SK-N-SH (cell line): ENCODE data around the gene NTSR1. TPM values are rescaled to one million over a fixed set of nuclear protein-coding genes. Genes with fewer than 3 reads are reported as not detected.

ENCODE experiments used
- CTCF ChIA-PET: fragments of 300-600, 350-600 bp; formaldehyde crosslinking; extraction: SDS; loops from one replicate; lab custom pipeline; 2021; lab: Yijun Ruan, JAX
- POLR2A ChIA-PET: fragments of 350-600 bp; sonication (Branson Sonifier 250); formaldehyde crosslinking; extraction: SDS; loops from one replicate; lab custom pipeline; 2020; ENCODE audit warnings: antibody characterized with exemption, inconsistent platforms; lab: Yijun Ruan, JAX
- DNase-seq: peaks from one replicate; pipeline ENCODE4 v3.0.0; 2012
- H2AFZ ChIP-seq: fragments of 200-600 bp; sonication (generic); 2 replicates; pipeline ENCODE4 v1.8.1; 2016; ENCODE audit warnings: antibody characterized with exemption, mild to moderate bottlenecking, low read depth
- H3F3A ChIP-seq: fragments of 200-600 bp; sonication (generic); replicated peaks from 2 replicates; pipeline ENCODE3; 2016; ENCODE audit warnings: antibody characterized with exemption, mild to moderate bottlenecking; ENCODE audit not compliant: insufficient read depth
- H3K27ac ChIP-seq, 2 experiments: fragments of 200-500 bp in 1 of 2; fragments of 200-600 bp in 1 of 2; sonication (Bioruptor generic) in 1 of 2; sonication (generic), shearing (Covaris generic) in 1 of 2; 2 replicates each; pipeline versions ENCODE4 v1.5.1 to v1.6.1; 2014 to 2016; ENCODE audit warnings: low read depth in 2 of 2, inconsistent platforms in 1 of 2, low read length in 1 of 2, mild to moderate bottlenecking in 1 of 2, mixed read lengths in 1 of 2
- H3K27me3 ChIP-seq: fragments of 200-600 bp; sonication (generic), shearing (Covaris generic); 2 replicates; pipeline ENCODE4 v1.6.1; 2016; ENCODE audit warnings: mixed run types; ENCODE audit not compliant: insufficient read depth
- H3K36me3 ChIP-seq, 2 experiments: fragments of 200-500 bp in 1 of 2; fragments of 200-600 bp in 1 of 2; sonication (Bioruptor generic) in 1 of 2; sonication (generic) in 1 of 2; replicated peaks in 1 of 2; 2 replicates each; pipeline versions ENCODE3 to v1.5.1; 2014 to 2016; ENCODE audit warnings: low read length in 1 of 2, mild to moderate bottlenecking in 1 of 2; ENCODE audit not compliant: insufficient read depth in 2 of 2, control insufficient read depth in 1 of 2
- H3K4me1 ChIP-seq, 2 experiments: fragments of 200-500 bp in 1 of 2; fragments of 200-600 bp in 1 of 2; sonication (Bioruptor generic) in 1 of 2; sonication (generic), shearing (Covaris generic) in 1 of 2; 2 replicates each; pipeline versions ENCODE4 v1.5.1 to v1.6.1; 2014 to 2016; ENCODE audit warnings: low read depth in 1 of 2, low read length in 1 of 2, mixed run types in 1 of 2; ENCODE audit not compliant: insufficient read depth in 2 of 2, control insufficient read depth in 1 of 2
- H3K4me2 ChIP-seq: fragments of 200-600 bp; sonication (generic), shearing (Covaris generic); 2 replicates; pipeline ENCODE4 v1.6.1; 2017; ENCODE audit warnings: mixed run types
- H3K4me3 ChIP-seq, 2 experiments: fragments of 200-500 bp in 1 of 2; fragments of 200-600 bp in 1 of 2; sonication (Bioruptor generic) in 1 of 2; sonication (generic), shearing (Covaris generic) in 1 of 2; 2 replicates each; pipeline versions ENCODE4 v1.5.1 to v1.8.1; 2014 to 2016; ENCODE audit warnings: low read depth in 2 of 2, inconsistent platforms in 1 of 2, low read length in 1 of 2, mild to moderate bottlenecking in 1 of 2, mixed read lengths in 1 of 2, moderate library complexity in 1 of 2
- H3K79me2 ChIP-seq: fragments of 200-600 bp; sonication (generic); 2 replicates; pipeline ENCODE4 v1.8.1; 2017; ENCODE audit warnings: mild to moderate bottlenecking; ENCODE audit not compliant: insufficient read depth
- H3K9ac ChIP-seq: fragments of 200-600 bp; sonication (generic); 2 replicates; pipeline ENCODE4 v1.6.1; 2017; ENCODE audit warnings: mixed run types
- H3K9me2 ChIP-seq: fragments of 200-600 bp; sonication (generic); 2 replicates; pipeline ENCODE4 v1.6.1; 2017; ENCODE audit warnings: mixed run types
- H3K9me3 ChIP-seq: fragments of 200-600 bp; sonication (generic); 2 replicates; pipeline ENCODE4 v1.6.1; 2017; ENCODE audit warnings: mixed run types, mild to moderate bottlenecking, moderate library complexity
- H4K20me1 ChIP-seq: fragments of 200-600 bp; sonication (generic); 2 replicates; pipeline ENCODE4 v1.6.1; 2017; ENCODE audit warnings: mild to moderate bottlenecking, mixed run types; ENCODE audit not compliant: insufficient read depth
- EZH2phosphoT487 ChIP-seq: fragments of 200-600 bp; sonication (generic); IDR thresholded peaks from 2 replicates; pipeline ENCODE4 v1.6.1; 2017; ENCODE audit warnings: low read depth, mixed run types, mild to moderate bottlenecking, antibody characterized with exemption, moderate library complexity, borderline replicate concordance
- FOSL2 ChIP-seq: IDR thresholded peaks from 2 replicates; pipeline ENCODE4 v1.4.0; 2012; ENCODE audit warnings: low read depth, mild to moderate bottlenecking, moderate library complexity, borderline replicate concordance
- GABPA ChIP-seq: IDR thresholded peaks from 2 replicates; pipeline ENCODE4 v1.4.0; 2012; ENCODE audit warnings: low read depth, mild to moderate bottlenecking
- GATA2 ChIP-seq: sonication (generic); formaldehyde crosslinking; IDR thresholded peaks from 2 replicates; pipeline ENCODE4 v1.5.0; 2020; ENCODE audit warnings: mild to moderate bottlenecking, missing genetic modification reagents
- NRF1 ChIP-seq: IDR thresholded peaks from 2 replicates; pipeline ENCODE4 v1.6.1; 2012; ENCODE audit warnings: low read depth, mild to moderate bottlenecking, low read length
- PBX3 ChIP-seq: IDR thresholded peaks from 2 replicates; pipeline ENCODE4; 2012
- POLR2AphosphoS5 ChIP-seq: IDR thresholded peaks from 2 replicates; pipeline ENCODE4 v1.6.1; 2012; ENCODE audit warnings: low read depth, low read length
- RFX5 ChIP-seq: IDR thresholded peaks from 2 replicates; pipeline ENCODE4 v1.6.1; 2012; ENCODE audit warnings: mild to moderate bottlenecking, improper control_type of control experiment, low read length
- TCF12 ChIP-seq: IDR thresholded peaks from 2 replicates; pipeline ENCODE4 v1.4.0; 2012
- USF1 ChIP-seq: IDR thresholded peaks from 2 replicates; pipeline ENCODE4 v1.4.0; 2012; ENCODE audit warnings: low read depth, borderline replicate concordance
- YY1 ChIP-seq: IDR thresholded peaks from 2 replicates; pipeline ENCODE4 v1.4.0; 2012; ENCODE audit warnings: low read depth, mild to moderate bottlenecking
- WGBS: methylation state at CpG from one replicate; pipeline ENCODE4 v1.1.6; 2017; ENCODE audit warnings: low lambda C conversion rate; 5-methylcytosine and 5-hydroxymethylcytosine counted together
- polyA plus RNA-seq, 3 experiments: library from polyadenylated mRNA; depleted of rRNA; stranded (reverse); fragments of >200 nt; gene quantifications; 2 replicates each; pipeline ENCODE4 v1.2.3, GENCODE V29; 2012
- TF ChIP-seq, protein P1 (sequence below): fragments of 150-350 bp; IDR thresholded peaks from 2 replicates; pipeline ENCODE4 v1.6.1; 2017; ENCODE audit warnings: antibody characterized with exemption, low read length, low read depth, borderline replicate concordance

The NTSR1 gene
- polyA plus RNA-seq, 1 of the 3 experiments (the other 2 are of a cell fraction) = 8.2 TPM

GRCh38 chr20:62766716-62767115, 58.1 kb downstream of the NTSR1 start:
- Histone ChIP-seq H2AFZ (no peak overlapping the region), H3K27ac (no peak overlapping the region), H3K27me3 (no peaks in the 10 kb centered on the region), H3K9me2 (no peaks in the 10 kb centered on the region), H3F3A (no peaks in the 10 kb centered on the region), H3K4me1 (peaks cover 0 to 21% of the 10 kb centered on the region in 2 experiments; a peak in 2 of 4 replicates), H3K9ac (no peak overlapping the region), H3K36me3 (no peaks in the 10 kb centered on the region), H3K79me2 (no peaks in the 10 kb centered on the region), H3K9me3 (no peaks in the 10 kb centered on the region), H4K20me1 (no peaks in the 10 kb centered on the region), H3K4me2 (no peak overlapping the region), H3K4me3 (no peak overlapping the region)
- ChIA-PET CTCF (interaction anchor here (0.6 kb wide), 1 partner anchor 26 kb away, joined by 5 read pairs; no protein-coding TSS in a partner anchor), POLR2A (no interaction called here)
- no peak for TF ChIP-seq FOSL2
- TF ChIP-seq YY1 = no peak
- TF ChIP-seq EZH2phosphoT487 = no peak
- TF ChIP-seq POLR2AphosphoS5 = no peak
- no peak for TF ChIP-seq GABPA
- TF ChIP-seq GATA2 = no peak
- no peak for TF ChIP-seq PBX3
- no peak for TF ChIP-seq USF1
- no peak for TF ChIP-seq RFX5
- DNase-seq = no peak
- 72% methylated on average over 16 of the region's 16 CpGs for WGBS

DNA sequence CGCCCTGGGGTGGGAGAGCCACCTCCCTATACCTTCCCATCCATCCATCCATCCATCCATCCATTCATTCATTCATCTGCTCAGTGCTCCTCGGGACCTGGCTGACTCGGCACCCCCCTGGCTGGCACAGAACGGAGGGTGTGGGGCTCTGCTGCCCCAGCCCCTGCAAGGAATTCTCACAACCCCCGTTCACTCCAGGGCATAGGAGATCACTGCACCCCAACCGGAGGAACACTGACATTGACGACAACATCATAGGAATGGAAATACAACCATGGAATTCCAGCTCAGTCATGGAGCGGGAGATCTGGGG, 59.6 kb downstream of the NTSR1 start:
- 0 out of 2 replicates have a peak overlapping the region, but pooled peaks have one; percentile 19 for H3K4me2 ChIP-seq
- no peak for DNase-seq
- no peaks in the 10 kb centered on the region for H4K20me1 ChIP-seq
- ChIA-PET CTCF (interaction anchor here (0.6 to 1.2 kb wide), 3 partner anchors 23 to 753 kb away, joined by 3 to 7 read pairs (median 3); no protein-coding TSS in a partner anchor), POLR2A (interaction anchor here (0.6 kb wide), 1 partner anchor 381 kb away, joined by 3 read pairs; the partner anchor contains the start of gene RPS21)
- H3F3A ChIP-seq = no peaks in the 10 kb centered on the region
- no peaks in the 10 kb centered on the region for H3K36me3 ChIP-seq
- TF ChIP-seq GATA2 (no peak), FOSL2 (no peak), PBX3 (no peak), YY1 (no peak), NRF1 (no peak), TCF12 (no peak)
- TF ChIP-seq, protein P1, sequence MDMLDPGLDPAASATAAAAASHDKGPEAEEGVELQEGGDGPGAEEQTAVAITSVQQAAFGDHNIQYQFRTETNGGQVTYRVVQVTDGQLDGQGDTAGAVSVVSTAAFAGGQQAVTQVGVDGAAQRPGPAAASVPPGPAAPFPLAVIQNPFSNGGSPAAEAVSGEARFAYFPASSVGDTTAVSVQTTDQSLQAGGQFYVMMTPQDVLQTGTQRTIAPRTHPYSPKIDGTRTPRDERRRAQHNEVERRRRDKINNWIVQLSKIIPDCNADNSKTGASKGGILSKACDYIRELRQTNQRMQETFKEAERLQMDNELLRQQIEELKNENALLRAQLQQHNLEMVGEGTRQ = no peak
- no peak overlapping the region for H2AFZ ChIP-seq
- no peaks in the 10 kb centered on the region for H3K79me2 ChIP-seq
- H3K4me1 ChIP-seq = peaks cover 0 to 21% of the 10 kb centered on the region in 2 experiments; a peak in 2 of 4 replicates
- H3K9ac ChIP-seq = no peak overlapping the region
- 84% methylated on average over 8 of the region's 8 CpGs for WGBS
- H3K4me3 ChIP-seq = no peak overlapping the region
- H3K9me2 ChIP-seq = no peaks in the 10 kb centered on the region
- peak overlapping the region in 1 of 2 experiments; percentile 31; a peak in 1 of 4 replicates for H3K27ac ChIP-seq
- H3K27me3 ChIP-seq = no peaks in the 10 kb centered on the region
- H3K9me3 ChIP-seq = no peaks in the 10 kb centered on the region
